ENCODE results near the gene KCP. TPM values are rescaled to one million over a fixed set of nuclear protein-coding genes. Genes with fewer than 3 reads are reported as not detected.

The KCP gene
- total RNA-seq, 1 donor from 2014 or later: 4.3 TPM

DNA sequence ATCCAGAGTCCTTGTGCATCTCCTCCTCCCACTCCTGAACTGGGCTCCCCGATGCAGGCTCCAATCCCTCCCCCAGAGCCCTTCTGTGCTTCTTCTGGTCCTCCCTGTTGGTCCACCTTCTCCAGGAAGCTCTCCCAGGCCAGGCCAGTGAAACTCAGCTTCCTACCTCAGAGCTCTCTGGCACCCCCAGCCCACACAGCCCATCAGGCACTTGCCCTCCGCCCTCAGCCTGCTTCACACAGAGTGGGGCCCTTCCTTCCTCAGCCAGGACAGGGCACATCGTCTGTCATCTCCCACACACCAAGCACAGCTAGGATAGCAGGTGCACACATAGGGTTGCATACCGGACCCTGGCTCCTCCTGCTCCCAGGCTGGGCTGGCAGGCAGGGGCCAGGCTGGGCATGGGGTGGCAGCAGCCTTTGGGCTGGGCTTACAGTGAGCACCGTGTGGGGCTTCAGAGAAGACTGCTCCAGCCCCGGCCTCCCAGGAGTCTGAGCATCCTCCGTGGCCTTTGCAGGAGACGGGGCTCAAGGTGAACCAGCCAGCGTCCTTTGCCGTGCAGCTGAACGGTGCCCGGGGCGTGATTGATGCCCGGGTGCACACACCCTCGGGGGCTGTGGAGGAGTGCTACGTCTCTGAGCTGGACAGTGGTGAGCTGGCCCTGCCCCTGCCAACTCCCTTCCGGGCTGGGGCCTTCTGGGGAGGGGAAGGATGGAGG, 54.3 kb downstream of the KCP start:
- H3K9me3 Mint-ChIP-seq (ENCODE audit: unreplicated experiment): no peaks in the 10 kb centered on the region
- no peak for DNase-seq (ENCODE audit: low spot score)
- TF ChIP-seq, protein P1, sequence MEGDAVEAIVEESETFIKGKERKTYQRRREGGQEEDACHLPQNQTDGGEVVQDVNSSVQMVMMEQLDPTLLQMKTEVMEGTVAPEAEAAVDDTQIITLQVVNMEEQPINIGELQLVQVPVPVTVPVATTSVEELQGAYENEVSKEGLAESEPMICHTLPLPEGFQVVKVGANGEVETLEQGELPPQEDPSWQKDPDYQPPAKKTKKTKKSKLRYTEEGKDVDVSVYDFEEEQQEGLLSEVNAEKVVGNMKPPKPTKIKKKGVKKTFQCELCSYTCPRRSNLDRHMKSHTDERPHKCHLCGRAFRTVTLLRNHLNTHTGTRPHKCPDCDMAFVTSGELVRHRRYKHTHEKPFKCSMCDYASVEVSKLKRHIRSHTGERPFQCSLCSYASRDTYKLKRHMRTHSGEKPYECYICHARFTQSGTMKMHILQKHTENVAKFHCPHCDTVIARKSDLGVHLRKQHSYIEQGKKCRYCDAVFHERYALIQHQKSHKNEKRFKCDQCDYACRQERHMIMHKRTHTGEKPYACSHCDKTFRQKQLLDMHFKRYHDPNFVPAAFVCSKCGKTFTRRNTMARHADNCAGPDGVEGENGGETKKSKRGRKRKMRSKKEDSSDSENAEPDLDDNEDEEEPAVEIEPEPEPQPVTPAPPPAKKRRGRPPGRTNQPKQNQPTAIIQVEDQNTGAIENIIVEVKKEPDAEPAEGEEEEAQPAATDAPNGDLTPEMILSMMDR (IDR thresholded peaks at IDR 0.05; ENCODE audit: unreplicated experiment): no peak
- no peak overlapping the region for H3K4me3 Mint-ChIP-seq (ENCODE audit: unreplicated experiment)
- H3K4me1 Mint-ChIP-seq (ENCODE audit: unreplicated experiment): no peaks in the 10 kb centered on the region
- H3K36me3 Mint-ChIP-seq (ENCODE audit: low read depth, unreplicated experiment): peaks cover 4% of the 10 kb centered on the region
- no peak overlapping the region for H3K27ac Mint-ChIP-seq (ENCODE audit: unreplicated experiment)
- peaks cover 16% of the 10 kb centered on the region for H3K27me3 Mint-ChIP-seq (ENCODE audit: unreplicated experiment)

DNA sequence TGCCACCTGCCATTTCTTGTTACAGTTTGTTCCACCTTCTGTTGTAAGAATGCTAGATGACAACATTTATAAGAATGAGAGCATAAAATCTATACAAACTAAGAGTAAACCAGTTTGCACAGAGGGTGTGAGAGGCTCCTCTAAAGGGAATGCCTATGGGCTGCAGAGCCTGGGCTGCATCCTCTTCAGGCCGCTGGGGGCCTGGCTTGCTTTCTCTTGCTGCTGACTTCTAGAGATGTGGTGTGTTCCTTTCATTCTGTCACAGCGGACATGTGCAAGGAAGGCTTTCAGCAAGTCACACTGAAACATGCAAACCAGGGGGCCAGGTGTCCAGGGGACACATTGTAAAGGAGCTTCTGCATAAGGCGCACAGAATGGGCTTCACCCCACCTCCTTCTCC, 55.0 kb downstream of the KCP start:
- H3K4me3 Mint-ChIP-seq (ENCODE audit: unreplicated experiment): no peak overlapping the region
- H3K27ac Mint-ChIP-seq (ENCODE audit: unreplicated experiment): no peak overlapping the region
- no peaks in the 10 kb centered on the region for H3K36me3 Mint-ChIP-seq (ENCODE audit: low read depth, unreplicated experiment)
- TF ChIP-seq, protein P1 (IDR thresholded peaks at IDR 0.05; ENCODE audit: unreplicated experiment): no peak
- H3K4me1 Mint-ChIP-seq (ENCODE audit: unreplicated experiment): no peaks in the 10 kb centered on the region
- no peak for DNase-seq (ENCODE audit: low spot score)
- H3K9me3 Mint-ChIP-seq (ENCODE audit: unreplicated experiment): no peaks in the 10 kb centered on the region
- H3K27me3 Mint-ChIP-seq (ENCODE audit: unreplicated experiment): peaks cover 12% of the 10 kb centered on the region

DNA sequence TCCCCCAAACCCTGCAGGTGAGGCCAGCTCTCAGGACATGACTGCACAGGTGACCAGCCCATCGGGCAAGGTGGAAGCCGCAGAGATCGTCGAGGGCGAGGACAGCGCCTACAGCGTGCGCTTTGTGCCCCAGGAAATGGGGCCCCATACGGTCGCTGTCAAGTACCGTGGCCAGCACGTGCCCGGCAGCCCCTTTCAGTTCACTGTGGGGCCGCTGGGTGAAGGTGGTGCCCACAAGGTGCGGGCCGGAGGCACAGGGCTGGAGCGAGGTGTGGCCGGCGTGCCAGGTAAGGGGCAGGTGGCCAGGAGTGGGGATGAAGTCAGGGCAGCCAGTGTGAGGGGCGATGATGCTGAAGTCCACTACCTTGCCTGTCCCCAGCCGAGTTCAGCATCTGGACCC, 56.1 kb downstream of the KCP start:
- TF ChIP-seq, protein P1 (IDR thresholded peaks at IDR 0.05; ENCODE audit: unreplicated experiment): no peak
- no peaks in the 10 kb centered on the region for H3K4me1 Mint-ChIP-seq (ENCODE audit: unreplicated experiment)
- no peaks in the 10 kb centered on the region for H3K36me3 Mint-ChIP-seq (ENCODE audit: low read depth, unreplicated experiment)
- H3K27ac Mint-ChIP-seq (ENCODE audit: unreplicated experiment): no peak overlapping the region
- peaks cover 9% of the 10 kb centered on the region for H3K27me3 Mint-ChIP-seq (ENCODE audit: unreplicated experiment)
- H3K4me3 Mint-ChIP-seq (ENCODE audit: unreplicated experiment): no peak overlapping the region
- H3K9me3 Mint-ChIP-seq (ENCODE audit: unreplicated experiment): no peaks in the 10 kb centered on the region
- DNase-seq (ENCODE audit: low spot score): no peak

DNA sequence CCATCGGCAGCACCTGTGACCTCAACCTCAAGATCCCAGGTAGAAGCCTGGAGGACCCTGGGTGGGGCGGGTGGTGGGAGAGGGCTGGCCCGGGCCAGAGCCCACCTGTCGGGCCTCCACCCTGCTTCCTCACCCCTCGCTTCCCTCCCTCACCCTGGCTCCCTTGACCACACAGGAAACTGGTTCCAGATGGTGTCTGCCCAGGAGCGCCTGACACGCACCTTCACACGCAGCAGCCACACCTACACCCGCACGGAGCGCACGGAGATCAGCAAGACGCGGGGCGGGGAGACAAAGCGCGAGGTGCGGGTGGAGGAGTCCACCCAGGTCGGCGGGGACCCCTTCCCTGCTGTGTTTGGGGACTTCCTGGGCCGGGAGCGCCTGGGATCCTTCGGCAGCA, 56.7 kb downstream of the KCP start:
- Mint-ChIP-seq H3K36me3 (ENCODE audit: low read depth, unreplicated experiment) (no peaks in the 10 kb centered on the region), H3K9me3 (ENCODE audit: unreplicated experiment) (no peaks in the 10 kb centered on the region), H3K4me3 (ENCODE audit: unreplicated experiment) (no peak overlapping the region), H3K27ac (ENCODE audit: unreplicated experiment) (no peak overlapping the region), H3K4me1 (ENCODE audit: unreplicated experiment) (no peaks in the 10 kb centered on the region), H3K27me3 (ENCODE audit: unreplicated experiment) (peaks cover 9% of the 10 kb centered on the region)
- DNase-seq (ENCODE audit: low spot score): no peak
- TF ChIP-seq, protein P1 (IDR thresholded peaks at IDR 0.05; ENCODE audit: unreplicated experiment): no peak

DNA sequence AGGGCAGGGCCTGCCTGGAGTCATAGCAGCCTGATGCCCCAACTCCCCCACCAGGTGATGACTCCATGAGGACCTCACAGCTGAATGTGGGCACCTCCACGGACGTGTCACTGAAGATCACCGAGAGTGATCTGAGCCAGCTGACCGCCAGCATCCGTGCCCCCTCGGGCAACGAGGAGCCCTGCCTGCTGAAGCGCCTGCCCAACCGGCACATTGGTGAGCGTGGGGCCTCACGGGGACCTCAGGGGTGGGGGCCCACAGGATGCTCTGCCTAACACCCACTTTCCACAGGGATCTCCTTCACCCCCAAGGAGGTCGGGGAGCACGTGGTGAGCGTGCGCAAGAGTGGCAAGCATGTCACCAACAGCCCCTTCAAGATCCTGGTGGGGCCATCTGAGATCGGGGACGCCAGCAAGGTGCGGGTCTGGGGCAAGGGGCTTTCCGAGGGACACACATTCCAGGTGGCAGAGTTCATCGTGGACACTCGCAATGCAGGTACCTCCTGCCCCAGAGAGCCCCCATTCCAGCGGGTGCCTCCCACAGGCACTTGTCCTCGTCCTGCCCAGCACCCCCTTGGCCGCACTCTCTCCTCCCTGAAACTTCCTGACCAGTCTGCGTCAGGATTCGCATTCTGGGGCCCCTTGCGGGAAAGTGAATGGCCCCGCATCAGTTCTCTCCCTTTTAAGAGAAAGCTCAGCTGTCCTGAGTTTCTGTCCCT, 57.8 kb downstream of the KCP start:
- TF ChIP-seq, protein P1 (IDR thresholded peaks at IDR 0.05; ENCODE audit: unreplicated experiment): no peak
- Mint-ChIP-seq H3K4me3 (ENCODE audit: unreplicated experiment) (no peak overlapping the region), H3K9me3 (ENCODE audit: unreplicated experiment) (no peaks in the 10 kb centered on the region), H3K4me1 (ENCODE audit: unreplicated experiment) (no peaks in the 10 kb centered on the region), H3K27me3 (ENCODE audit: unreplicated experiment) (peaks cover 9% of the 10 kb centered on the region), H3K27ac (ENCODE audit: unreplicated experiment) (no peak overlapping the region), H3K36me3 (ENCODE audit: low read depth, unreplicated experiment) (no peaks in the 10 kb centered on the region)
- DNase-seq (ENCODE audit: low spot score): no peak

Data from endothelial cell (in vitro differentiated cells).